ENCODE results near the gene PLVAP. TPM values are rescaled to one million over a fixed set of nuclear protein-coding genes. Genes with fewer than 3 reads are reported as not detected.

Gene PLVAP
- total and polyA plus RNA-seq, 2 donors (not counting 3 experiments of a cell fraction or from before 2014, with no cell fraction given) = 5.7 to 16.9 TPM

DNA sequence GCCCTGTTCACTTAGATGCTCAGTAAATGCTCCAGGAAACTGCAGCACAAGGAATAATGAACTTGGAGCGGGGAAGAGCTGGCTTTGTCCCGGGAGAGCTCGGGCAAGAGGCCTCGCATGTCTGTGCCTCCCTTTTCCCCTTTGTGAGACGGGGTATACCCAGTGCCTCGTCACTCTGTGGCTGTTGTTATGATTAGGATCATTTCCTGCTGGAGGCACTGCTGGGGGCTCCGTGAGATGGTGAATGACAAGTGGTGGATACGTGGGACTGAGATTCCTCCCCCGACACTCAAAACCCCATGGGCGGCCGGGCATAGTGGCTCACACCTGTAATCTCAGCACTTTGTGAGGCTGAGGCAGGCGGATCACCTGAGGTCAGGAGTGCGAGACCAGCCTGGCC, 1.1 kb upstream of the PLVAP start:
- dilution Hi-C loops (cut with MboI; ENCODE audit: extremely low pct_ligation_motif_present, low sequenced_read_pairs) = no loop called here
- DNase-seq (ENCODE audit: low read depth, low spot score) (no peak), FAIRE-seq (no peak)
- Histone ChIP-seq H3K9me3 (replicated peaks; ENCODE audit: control insufficient read depth, insufficient read depth, low read length) (no peaks in the 10 kb centered on the region), H3K27ac (ENCODE audit: insufficient read depth, low read depth, low read length) (no peak overlapping the region), H2AFZ (ENCODE audit: low read depth, low read length) (no peak overlapping the region), H3K36me3 (ENCODE audit: control insufficient read depth in 2 of 2, extremely low read depth in 1 of 2, insufficient read depth in 2 of 2, low read length in 2 of 2) (no peaks in the 10 kb centered on the region), H3K4me3 (replicated peaks in 1 of 3; ENCODE audit: insufficient read depth in 1 of 3, low read depth in 1 of 3, low read length in 3 of 3) (no peak overlapping the region), H4K20me1 (replicated peaks; ENCODE audit: control insufficient read depth, extremely low read depth, insufficient read depth, low read length) (no peaks in the 10 kb centered on the region), H3K79me2 (ENCODE audit: control insufficient read depth, insufficient read depth, low read length) (no peaks in the 10 kb centered on the region), H3K27me3 (ENCODE audit: control insufficient read depth in 2 of 2, insufficient read depth in 2 of 2, low read length in 2 of 2) (no peaks in the 10 kb centered on the region), H3K9ac (replicated peaks; ENCODE audit: extremely low read depth, insufficient read depth, low read length) (no peak overlapping the region), H3K4me1 (ENCODE audit: control insufficient read depth, extremely low read depth, insufficient read depth, low read length) (peaks cover 39% of the 10 kb centered on the region), H3K9me1 (replicated peaks; ENCODE audit: control insufficient read depth, extremely low read depth, insufficient read depth, low read length) (no peaks in the 10 kb centered on the region), H3K4me2 (ENCODE audit: insufficient read depth, low read length) (no peak overlapping the region)
- no TSS peak for BruUV-seq (replicated peaks)
- POLR2A ChIA-PET = no interaction called here
- intact Hi-C loops (cut with micrococcal nuclease) = no loop called here
- no peak for TF ChIP-seq GATA2 (IDR thresholded peaks at IDR 0.05; ENCODE audit: insufficient read depth, insufficient read length, low read depth, low read length)
- no peak for TF ChIP-seq JUN (IDR thresholded peaks at IDR 0.05; ENCODE audit: borderline replicate concordance, insufficient read depth, insufficient read length, low read depth)
- TF ChIP-seq FOS (IDR thresholded peaks at IDR 0.05; ENCODE audit: borderline replicate concordance, insufficient read depth, low read length) = no peak
- TF ChIP-seq POLR2AphosphoS5 (IDR thresholded peaks at IDR 0.05; ENCODE audit: insufficient read depth, low read depth, low read length) = no peak
- TF ChIP-seq, protein P1, sequence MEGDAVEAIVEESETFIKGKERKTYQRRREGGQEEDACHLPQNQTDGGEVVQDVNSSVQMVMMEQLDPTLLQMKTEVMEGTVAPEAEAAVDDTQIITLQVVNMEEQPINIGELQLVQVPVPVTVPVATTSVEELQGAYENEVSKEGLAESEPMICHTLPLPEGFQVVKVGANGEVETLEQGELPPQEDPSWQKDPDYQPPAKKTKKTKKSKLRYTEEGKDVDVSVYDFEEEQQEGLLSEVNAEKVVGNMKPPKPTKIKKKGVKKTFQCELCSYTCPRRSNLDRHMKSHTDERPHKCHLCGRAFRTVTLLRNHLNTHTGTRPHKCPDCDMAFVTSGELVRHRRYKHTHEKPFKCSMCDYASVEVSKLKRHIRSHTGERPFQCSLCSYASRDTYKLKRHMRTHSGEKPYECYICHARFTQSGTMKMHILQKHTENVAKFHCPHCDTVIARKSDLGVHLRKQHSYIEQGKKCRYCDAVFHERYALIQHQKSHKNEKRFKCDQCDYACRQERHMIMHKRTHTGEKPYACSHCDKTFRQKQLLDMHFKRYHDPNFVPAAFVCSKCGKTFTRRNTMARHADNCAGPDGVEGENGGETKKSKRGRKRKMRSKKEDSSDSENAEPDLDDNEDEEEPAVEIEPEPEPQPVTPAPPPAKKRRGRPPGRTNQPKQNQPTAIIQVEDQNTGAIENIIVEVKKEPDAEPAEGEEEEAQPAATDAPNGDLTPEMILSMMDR (IDR thresholded peaks at IDR 0.05; ENCODE audit: extremely low read depth in 1 of 2, insufficient read depth in 1 of 2, low read depth in 1 of 2, low read length in 2 of 2) = no peak
- TF ChIP-seq MYC (IDR thresholded peaks at IDR 0.05; ENCODE audit: low read depth, low read length) = no peak
- TF ChIP-seq EZH2 (IDR thresholded peaks at IDR 0.05; ENCODE audit: borderline replicate concordance, low read depth, low read length, severe bottlenecking) = no peak
- TF ChIP-seq POLR2A (IDR thresholded peaks at IDR 0.05; ENCODE audit: low read depth, low read length) = no peak
- TF ChIP-seq, protein P2, sequence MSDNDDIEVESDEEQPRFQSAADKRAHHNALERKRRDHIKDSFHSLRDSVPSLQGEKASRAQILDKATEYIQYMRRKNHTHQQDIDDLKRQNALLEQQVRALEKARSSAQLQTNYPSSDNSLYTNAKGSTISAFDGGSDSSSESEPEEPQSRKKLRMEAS (IDR thresholded peaks at IDR 0.05; ENCODE audit: insufficient read depth, insufficient read length) = no peak
- CTCF ChIA-PET = interaction anchor here (1.1 to 2.5 kb wide), 3 partner anchors 11 to 43 kb away, joined by 4 to 7 read pairs (median 5); partner anchors contain the start of gene ANO8

Measured in endothelial cell of umbilical vein (primary cell).